ENCODE measurements around the gene SESN2.
A peak's percentile ranks its signal among the peaks of the same experiment; 100 is the strongest.
"Not testable (repeated sequence)": the region's sequence is repeated elsewhere in the genome, so short reads cannot be mapped to it uniquely, and the experiment has no call there.

SESN2 gene

GRCh38 chr1:28323720-28324119, 64.4 kb downstream of the SESN2 start:
- Histone ChIP-seq H3K4me2 (ENCODE audit: insufficient read depth, low read length) (no peak overlapping the region), H2AFZ (ENCODE audit: low read depth, low read length) (no peak overlapping the region), H3K36me3 (ENCODE audit: insufficient read depth, low read length) (no peaks in the 10 kb centered on the region), H4K20me1 (ENCODE audit: insufficient read depth, low read length) (no peaks in the 10 kb centered on the region), H3K4me1 (ENCODE audit: insufficient read depth, low read length) (peaks cover 9% of the 10 kb centered on the region), H3K9ac (ENCODE audit: low read depth, low read length) (no peak overlapping the region), H3K79me2 (ENCODE audit: insufficient read depth, low read length) (peaks cover 6% of the 10 kb centered on the region; the same call in 1 of the 2 replicates), H3K27me3 (ENCODE audit: insufficient read depth, low read length, poor library complexity) (no peaks in the 10 kb centered on the region), H3K9me3 (ENCODE audit: insufficient read depth, low read length, severe bottlenecking) (no peaks in the 10 kb centered on the region), H3K4me3 (ENCODE audit: low read depth in 1 of 2, low read length in 2 of 2) (no peak overlapping the region), H3K27ac (ENCODE audit: low read length) (no peak overlapping the region)
- ATAC-seq (ENCODE audit: insufficient read depth, low read depth) (no peak), DNase-seq (no peak)
- TF ChIP-seq CTCF (IDR thresholded peaks at IDR 0.05; ENCODE audit: borderline replicate concordance, extremely low read depth, low read length, poor library complexity, severe bottlenecking) (no peak), EZH2 (IDR thresholded peaks at IDR 0.05; ENCODE audit: borderline replicate concordance, low read depth, low read length, severe bottlenecking) (no peak)

- no peak for ATAC-seq (ENCODE audit: insufficient read depth, low read depth)
- TF ChIP-seq EZH2 (IDR thresholded peaks at IDR 0.05; ENCODE audit: borderline replicate concordance, low read depth, low read length, severe bottlenecking) (no peak), CTCF (IDR thresholded peaks at IDR 0.05; ENCODE audit: borderline replicate concordance, extremely low read depth, low read length, poor library complexity, severe bottlenecking) (no peak)
- no peak for DNase-seq
- H4K20me1 ChIP-seq (ENCODE audit: insufficient read depth, low read length): no peaks in the 10 kb centered on the region
- no peaks in the 10 kb centered on the region for H3K9me3 ChIP-seq (ENCODE audit: insufficient read depth, low read length, severe bottlenecking)
- H3K4me2 ChIP-seq (ENCODE audit: insufficient read depth, low read length): no peak overlapping the region
- no peak overlapping the region for H3K27ac ChIP-seq (ENCODE audit: low read length)
- peaks cover 24% of the 10 kb centered on the region for H3K79me2 ChIP-seq (ENCODE audit: insufficient read depth, low read length)
- no peak overlapping the region for H2AFZ ChIP-seq (ENCODE audit: low read depth, low read length)
- H3K9ac ChIP-seq (ENCODE audit: low read depth, low read length): no peak overlapping the region
- no peaks in the 10 kb centered on the region for H3K27me3 ChIP-seq (ENCODE audit: insufficient read depth, low read length, poor library complexity)
- peaks cover 8% of the 10 kb centered on the region for H3K36me3 ChIP-seq (ENCODE audit: insufficient read depth, low read length)
- peaks cover 23% of the 10 kb centered on the region for H3K4me1 ChIP-seq (ENCODE audit: insufficient read depth, low read length)
- no peak overlapping the region for H3K4me3 ChIP-seq (ENCODE audit: low read depth in 1 of 2, low read length in 2 of 2)
These were observed 67.2 kb downstream of the SESN2 start for GRCh38 chr1:28326515-28326914.

- H3K4me1 ChIP-seq (ENCODE audit: insufficient read depth, low read length): peaks cover 23% of the 10 kb centered on the region
- no peak for ATAC-seq (ENCODE audit: insufficient read depth, low read depth)
- TF ChIP-seq EZH2 (IDR thresholded peaks at IDR 0.05; ENCODE audit: borderline replicate concordance, low read depth, low read length, severe bottlenecking): no peak
- no peak for TF ChIP-seq CTCF (IDR thresholded peaks at IDR 0.05; ENCODE audit: borderline replicate concordance, extremely low read depth, low read length, poor library complexity, severe bottlenecking)
- no peaks in the 10 kb centered on the region for H3K27me3 ChIP-seq (ENCODE audit: insufficient read depth, low read length, poor library complexity)
- H3K4me2 ChIP-seq (ENCODE audit: insufficient read depth, low read length): no peak overlapping the region
- H2AFZ ChIP-seq (ENCODE audit: low read depth, low read length): no peak overlapping the region
- no peak overlapping the region for H3K27ac ChIP-seq (ENCODE audit: low read length)
- no peak overlapping the region for H3K9ac ChIP-seq (ENCODE audit: low read depth, low read length)
- no peaks in the 10 kb centered on the region for H3K9me3 ChIP-seq (ENCODE audit: insufficient read depth, low read length, severe bottlenecking)
- peaks cover 25% of the 10 kb centered on the region for H3K79me2 ChIP-seq (ENCODE audit: insufficient read depth, low read length)
- H4K20me1 ChIP-seq (ENCODE audit: insufficient read depth, low read length): no peaks in the 10 kb centered on the region
- no peak for DNase-seq
- H3K4me3 ChIP-seq (ENCODE audit: low read depth in 1 of 2, low read length in 2 of 2): no peak overlapping the region
- H3K36me3 ChIP-seq (ENCODE audit: insufficient read depth, low read length): peaks cover 12% of the 10 kb centered on the region
These were observed 67.7 kb downstream of the SESN2 start for GRCh38 chr1:28326984-28327383.

GRCh38 chr1:28327431-28327830, 68.1 kb downstream of the SESN2 start:
- not testable (repeated sequence) for H3K4me3 ChIP-seq (ENCODE audit: low read depth in 1 of 2, low read length in 2 of 2); H2AFZ ChIP-seq (ENCODE audit: low read depth, low read length); ATAC-seq (ENCODE audit: insufficient read depth, low read depth); H4K20me1 ChIP-seq (ENCODE audit: insufficient read depth, low read length); H3K27me3 ChIP-seq (ENCODE audit: insufficient read depth, low read length, poor library complexity); H3K9me3 ChIP-seq (ENCODE audit: insufficient read depth, low read length, severe bottlenecking); H3K9ac ChIP-seq (ENCODE audit: low read depth, low read length); DNase-seq; H3K27ac ChIP-seq (ENCODE audit: low read length)
- Histone ChIP-seq H3K4me1 (ENCODE audit: insufficient read depth, low read length) (peaks cover 25% of the 10 kb centered on the region), H3K4me2 (ENCODE audit: insufficient read depth, low read length) (peak overlapping the region; percentile 73), H3K36me3 (ENCODE audit: insufficient read depth, low read length) (peaks cover 17% of the 10 kb centered on the region), H3K79me2 (ENCODE audit: insufficient read depth, low read length) (peaks cover 27% of the 10 kb centered on the region)
